Mesendoderm (in vitro differentiated cells): Measurements from ENCODE around the gene PLXNB2.

Experiments
- DNase-seq: peaks from one replicate; pipeline ENCODE4 v3.0.0; 2013
- H2AK5ac ChIP-seq: 2 replicates; pipeline ENCODE4 v1.6.1; 2013; ENCODE audit warnings: low read length, inconsistent platforms
- H2BK120ac ChIP-seq: 2 replicates; pipeline ENCODE4 v1.6.1; 2013; ENCODE audit warnings: low read depth, mild to moderate bottlenecking, low read length, moderate library complexity, mixed read lengths
- H2BK15ac ChIP-seq: replicated peaks from 2 replicates; pipeline ENCODE4 v1.6.1; 2013; ENCODE audit warnings: low read depth, mild to moderate bottlenecking, moderate library complexity
- H2BK5ac ChIP-seq: 2 replicates; pipeline ENCODE4 v1.6.1; 2013; ENCODE audit warnings: low read length, inconsistent platforms
- H3K18ac ChIP-seq: 2 replicates; pipeline ENCODE4 v1.6.1; 2013; ENCODE audit warnings: mild to moderate bottlenecking, low read length, mixed read lengths
- H3K23ac ChIP-seq: one replicate; pipeline ENCODE4 v1.6.1; 2013; ENCODE audit warnings: low read length
- H3K27ac ChIP-seq: 2 replicates; pipeline ENCODE4 v1.5.1; 2013; ENCODE audit warnings: low read depth, mild to moderate bottlenecking, inconsistent platforms, low read length, moderate library complexity
- H3K27me3 ChIP-seq: 2 replicates; pipeline ENCODE4 v1.6.1; 2013; ENCODE audit warnings: low read length, control low read depth, mild to moderate bottlenecking, inconsistent platforms; ENCODE audit not compliant: insufficient read depth, poor library complexity
- H3K36me3 ChIP-seq: 2 replicates; pipeline ENCODE4 v1.6.1; 2013; ENCODE audit warnings: low read length, inconsistent platforms; ENCODE audit not compliant: control insufficient read depth, insufficient read depth
- H3K4ac ChIP-seq: one replicate; pipeline ENCODE4 v1.6.1; 2013; ENCODE audit warnings: low read depth, mild to moderate bottlenecking, low read length, moderate library complexity
- H3K4me1 ChIP-seq: 2 replicates; pipeline ENCODE4 v1.6.1; 2013; ENCODE audit warnings: low read depth, low read length, inconsistent platforms; ENCODE audit not compliant: control insufficient read depth
- H3K4me2 ChIP-seq: 2 replicates; pipeline ENCODE4 v1.6.1; 2013; ENCODE audit warnings: low read length
- H3K4me3 ChIP-seq: 2 replicates; pipeline ENCODE4 v1.5.1; 2013; ENCODE audit warnings: mild to moderate bottlenecking, low read length
- H3K56ac ChIP-seq: one replicate; pipeline ENCODE4 v1.6.1; 2013; ENCODE audit warnings: low read length
- H3K79me1 ChIP-seq: 2 replicates; pipeline ENCODE4 v1.6.1; 2013; ENCODE audit warnings: low read length, inconsistent platforms
- H3K79me2 ChIP-seq: 2 replicates; pipeline ENCODE4 v1.6.1; 2013; ENCODE audit warnings: mild to moderate bottlenecking, low read length; ENCODE audit not compliant: control insufficient read depth, insufficient read depth
- H3K9ac ChIP-seq: 2 replicates; pipeline ENCODE4 v1.6.1; 2013; ENCODE audit warnings: low read length, inconsistent platforms
- H4K5ac ChIP-seq: one replicate; pipeline ENCODE4 v1.6.1; 2013; ENCODE audit warnings: low read length
- H4K8ac ChIP-seq: one replicate; pipeline ENCODE4 v1.6.1; 2013; ENCODE audit warnings: low read depth, mild to moderate bottlenecking, control low read depth, low read length, moderate library complexity
- WGBS: extraction: QIAGEN DNeasy Blood & Tissue Kit; methylation state at CpG from one replicate; pipeline ENCODE4 v1.1.7; 2013; ENCODE audit warnings: low lambda C conversion rate, missing lambda C conversion rate; ENCODE audit not compliant: insufficient coverage; ENCODE audit errors: extremely low coverage; 5-methylcytosine and 5-hydroxymethylcytosine counted together

PLXNB2 gene

DNA sequence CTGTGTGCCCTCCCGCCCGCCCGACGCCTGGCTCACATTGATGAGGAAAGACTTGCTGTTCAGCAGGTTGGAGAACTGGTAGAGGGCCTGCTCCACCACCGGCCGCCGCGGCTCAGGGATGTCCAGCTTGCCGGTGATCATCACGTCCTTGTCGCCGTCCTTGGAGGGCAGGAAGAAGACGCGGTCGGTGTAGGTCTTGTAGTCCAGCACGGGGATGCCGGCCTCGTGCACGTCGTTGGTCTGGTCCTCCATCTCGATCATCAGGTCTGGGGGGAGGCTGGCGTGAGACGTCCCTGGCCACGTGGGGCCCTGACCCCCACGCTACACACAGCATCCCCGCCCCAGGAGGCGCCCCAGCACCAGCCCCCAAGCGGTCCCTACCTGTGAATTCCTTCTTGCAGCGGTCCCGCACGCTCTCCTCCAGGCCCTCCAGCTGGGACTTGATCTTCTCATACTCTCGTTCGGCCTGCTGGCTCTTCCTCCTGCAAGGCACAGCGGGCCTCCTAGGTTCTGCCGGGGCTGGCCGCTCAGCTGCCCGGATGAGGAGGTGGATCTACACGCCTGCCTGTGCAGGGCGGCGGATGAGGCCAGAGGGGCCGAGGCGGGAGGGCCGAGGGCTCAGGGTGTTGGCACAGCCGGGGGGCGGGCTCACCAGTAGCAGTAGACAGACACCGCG, 26.6 kb downstream of the PLXNB2 start:
- no peak overlapping the region for H4K8ac ChIP-seq
- no peak overlapping the region for H3K9ac ChIP-seq
- WGBS = no CpG with 5 or more reads among the region's 47 CpGs
- no peaks in the 10 kb centered on the region for H3K79me2 ChIP-seq
- no peaks in the 10 kb centered on the region for H3K79me1 ChIP-seq
- H3K4ac ChIP-seq = no peak overlapping the region
- no peak overlapping the region for H2BK5ac ChIP-seq
- no peak overlapping the region for H2AK5ac ChIP-seq
- no peaks in the 10 kb centered on the region for H3K4me1 ChIP-seq
- H2BK15ac ChIP-seq = no peak overlapping the region
- H3K27me3 ChIP-seq = no peaks in the 10 kb centered on the region
- H4K5ac ChIP-seq = no peak overlapping the region
- no peak overlapping the region for H2BK120ac ChIP-seq
- no peak overlapping the region for H3K56ac ChIP-seq
- no peak overlapping the region for H3K18ac ChIP-seq
- no peak overlapping the region for H3K27ac ChIP-seq
- H3K4me3 ChIP-seq = no peak overlapping the region
- DNase-seq = no peak
- no peak overlapping the region for H3K23ac ChIP-seq
- H3K36me3 ChIP-seq = peaks cover 6% of the 10 kb centered on the region
- H3K4me2 ChIP-seq = no peak overlapping the region

DNA sequence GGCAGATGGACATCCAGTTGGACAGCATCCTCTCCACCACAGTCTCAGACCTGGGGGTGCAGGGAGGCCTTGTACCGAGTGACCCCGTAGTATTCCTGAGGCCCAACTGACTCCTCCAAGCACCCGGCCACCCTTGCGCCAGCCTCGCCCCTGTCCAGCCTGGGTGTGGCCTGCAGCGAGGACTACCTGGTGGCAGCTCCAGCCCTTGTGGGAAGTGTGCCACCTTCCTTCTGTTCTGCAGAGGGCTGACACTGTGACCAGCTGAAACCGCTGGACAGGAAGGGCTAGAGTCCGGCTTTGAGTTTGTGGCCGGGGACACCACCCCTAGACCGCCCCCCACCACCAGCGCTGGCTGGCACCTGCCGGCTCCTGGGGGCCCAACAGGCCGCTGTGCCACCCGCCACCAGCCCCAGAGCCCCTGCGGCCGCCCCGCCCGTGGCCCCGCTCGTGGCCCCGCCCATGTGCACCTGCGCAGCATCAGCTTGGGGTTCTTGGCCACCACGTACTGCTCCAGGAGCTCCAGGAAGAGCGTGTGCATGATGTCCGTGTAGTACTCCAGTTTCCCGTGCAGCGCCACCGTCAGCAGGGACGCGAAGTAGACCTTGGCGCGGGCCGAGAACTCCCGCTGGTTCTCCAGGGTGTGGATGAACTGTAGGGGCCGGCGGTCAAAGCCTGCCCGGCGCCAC, 27.3 kb downstream of the PLXNB2 start:
- Histone ChIP-seq H4K5ac (no peak overlapping the region), H3K4me1 (no peaks in the 10 kb centered on the region), H2BK15ac (no peak overlapping the region), H3K18ac (no peak overlapping the region), H3K79me2 (no peaks in the 10 kb centered on the region), H3K4me3 (no peak overlapping the region), H3K23ac (no peak overlapping the region), H3K4ac (no peak overlapping the region), H3K36me3 (peaks cover 6% of the 10 kb centered on the region), H4K8ac (no peak overlapping the region), H3K27me3 (no peaks in the 10 kb centered on the region), H3K56ac (no peak overlapping the region), H3K79me1 (no peaks in the 10 kb centered on the region), H2AK5ac (no peak overlapping the region), H3K9ac (no peak overlapping the region), H3K4me2 (no peak overlapping the region), H2BK120ac (no peak overlapping the region), H2BK5ac (no peak overlapping the region), H3K27ac (no peak overlapping the region)
- no CpG with 5 or more reads among the region's 38 CpGs for WGBS
- no peak for DNase-seq

DNA sequence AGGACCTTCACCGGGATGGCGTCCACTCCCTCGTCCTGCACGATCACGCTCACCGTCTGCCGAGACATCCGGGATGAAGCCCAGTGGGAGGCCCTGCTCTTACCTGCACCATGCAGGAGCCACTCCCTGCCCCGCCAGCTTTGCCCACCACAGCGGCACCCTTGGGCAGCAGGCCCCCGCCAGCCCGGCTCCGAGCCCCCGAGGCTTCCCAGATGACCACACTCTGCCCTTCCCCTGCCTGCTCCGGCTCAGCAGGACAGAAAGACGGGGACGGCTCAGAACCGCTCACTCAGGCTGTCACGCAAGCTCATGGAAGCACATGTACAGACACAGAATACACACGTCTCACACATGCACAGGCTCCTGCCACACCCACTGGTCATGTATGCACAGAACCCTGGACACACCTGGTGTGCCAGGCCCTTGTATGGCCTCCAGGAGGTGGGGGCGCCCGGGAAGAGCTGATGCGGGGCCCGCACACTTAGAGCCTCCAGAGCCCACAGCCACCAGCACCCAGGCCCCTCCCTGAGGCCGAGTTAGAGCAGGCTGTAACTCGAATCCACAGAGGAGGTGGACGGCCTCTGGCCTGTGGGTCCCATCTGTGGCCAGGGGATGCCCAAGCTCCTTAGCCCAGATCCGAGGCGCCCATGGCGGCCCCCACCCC, 28.4 kb downstream of the PLXNB2 start:
- no peak overlapping the region for H3K23ac ChIP-seq

DNA sequence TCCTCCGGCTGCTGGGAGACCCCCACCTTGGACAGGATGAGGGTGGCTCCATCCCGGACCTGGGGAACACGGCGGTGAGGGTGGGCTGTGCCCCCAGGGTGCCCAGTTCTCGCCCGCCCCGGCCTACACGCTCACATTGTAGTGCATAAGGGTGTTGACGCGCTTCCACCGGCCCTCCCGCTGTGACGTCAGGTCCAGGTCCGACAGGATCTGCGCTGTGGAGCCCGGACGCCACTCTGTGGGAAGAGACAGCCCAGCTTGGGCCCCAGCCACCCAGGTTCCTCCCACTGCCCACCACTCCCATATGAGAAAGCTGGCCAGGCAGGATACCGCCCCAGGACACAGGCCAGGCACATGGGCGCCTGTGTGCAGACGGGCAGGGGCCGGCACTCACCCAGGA, 29.0 kb downstream of the PLXNB2 start:
- Histone ChIP-seq H3K9ac (no peak overlapping the region), H2AK5ac (no peak overlapping the region), H2BK120ac (no peak overlapping the region), H3K79me1 (no peaks in the 10 kb centered on the region), H2BK15ac (no peak overlapping the region), H2BK5ac (no peak overlapping the region), H3K18ac (no peak overlapping the region), H3K27me3 (no peaks in the 10 kb centered on the region), H3K4me2 (no peak overlapping the region), H3K4ac (no peak overlapping the region), H4K8ac (no peak overlapping the region), H3K4me1 (no peaks in the 10 kb centered on the region), H3K4me3 (no peak overlapping the region), H3K56ac (no peak overlapping the region), H3K79me2 (no peaks in the 10 kb centered on the region), H3K36me3 (peaks cover 6% of the 10 kb centered on the region), H3K27ac (no peak overlapping the region), H4K5ac (no peak overlapping the region), H3K23ac (no peak overlapping the region)
- WGBS = no CpG with 5 or more reads among the region's 21 CpGs
- no peak for DNase-seq

More for the DNA sequence above, 28.4 kb downstream of the PLXNB2 start:
- Histone ChIP-seq H3K4me3 (no peak overlapping the region), H3K4me2 (no peak overlapping the region), H3K18ac (no peak overlapping the region), H3K9ac (no peak overlapping the region), H4K5ac (no peak overlapping the region), H3K56ac (no peak overlapping the region), H2BK120ac (no peak overlapping the region), H3K27ac (no peak overlapping the region), H3K36me3 (peaks cover 6% of the 10 kb centered on the region), H2BK15ac (no peak overlapping the region), H3K4ac (no peak overlapping the region), H3K27me3 (no peaks in the 10 kb centered on the region), H3K79me2 (no peaks in the 10 kb centered on the region), H2AK5ac (no peak overlapping the region), H3K4me1 (no peaks in the 10 kb centered on the region), H3K79me1 (no peaks in the 10 kb centered on the region), H2BK5ac (no peak overlapping the region), H4K8ac (no peak overlapping the region)
- DNase-seq = no peak
- WGBS = no CpG with 5 or more reads among the region's 30 CpGs

DNA sequence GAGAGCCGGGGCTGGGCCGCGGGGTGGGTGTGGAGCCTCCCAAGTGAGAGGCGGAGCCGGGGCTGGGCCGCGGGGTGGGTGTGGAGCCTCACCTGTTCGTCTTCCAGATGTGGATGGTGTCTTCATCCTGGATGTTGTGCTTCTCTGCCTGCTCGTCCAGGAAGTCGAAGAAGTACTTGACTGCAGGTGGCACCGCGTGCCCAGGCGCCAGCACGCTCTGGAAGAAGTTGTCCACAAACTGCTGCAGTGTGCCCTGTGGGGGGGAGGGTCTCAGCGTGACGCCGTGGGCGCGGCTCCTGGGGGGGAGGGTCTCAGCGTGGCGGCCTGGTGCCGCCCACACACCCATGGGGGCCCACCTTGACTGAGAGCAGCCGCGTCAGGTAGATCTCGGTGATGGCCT, 29.7 kb downstream of the PLXNB2 start:
- Histone ChIP-seq H2AK5ac (no peak overlapping the region), H3K79me1 (no peaks in the 10 kb centered on the region), H3K18ac (no peak overlapping the region), H3K27me3 (no peaks in the 10 kb centered on the region), H2BK15ac (no peak overlapping the region), H3K79me2 (no peaks in the 10 kb centered on the region), H3K4ac (no peak overlapping the region), H3K56ac (no peak overlapping the region), H3K27ac (no peak overlapping the region), H3K4me1 (no peaks in the 10 kb centered on the region), H2BK120ac (no peak overlapping the region), H3K4me3 (no peak overlapping the region), H3K36me3 (peaks cover 6% of the 10 kb centered on the region), H3K23ac (no peak overlapping the region), H2BK5ac (no peak overlapping the region), H4K8ac (no peak overlapping the region), H3K4me2 (no peak overlapping the region), H4K5ac (no peak overlapping the region), H3K9ac (no peak overlapping the region)
- no CpG with 5 or more reads among the region's 25 CpGs for WGBS
- DNase-seq = no peak
